Hepatocyte (in vitro differentiated cells): ENCODE data around the gene ZEB2.

Source experiments
- EZH2 ChIP-seq: fragments of 200-600 bp; sonication (generic); IDR thresholded peaks from 2 replicates; pipeline ENCODE4 v1.6.1; 2016; ENCODE audit warnings: antibody characterized with exemption, mild to moderate bottlenecking, borderline replicate concordance
- TF ChIP-seq, protein P1 (sequence below): fragments of 200-600 bp; sonication (generic); IDR thresholded peaks from 2 replicates; pipeline ENCODE4 v1.5.1; 2016; ENCODE audit warnings: antibody characterized with exemption, mild to moderate bottlenecking; ENCODE audit not compliant: poor library complexity

DNA sequence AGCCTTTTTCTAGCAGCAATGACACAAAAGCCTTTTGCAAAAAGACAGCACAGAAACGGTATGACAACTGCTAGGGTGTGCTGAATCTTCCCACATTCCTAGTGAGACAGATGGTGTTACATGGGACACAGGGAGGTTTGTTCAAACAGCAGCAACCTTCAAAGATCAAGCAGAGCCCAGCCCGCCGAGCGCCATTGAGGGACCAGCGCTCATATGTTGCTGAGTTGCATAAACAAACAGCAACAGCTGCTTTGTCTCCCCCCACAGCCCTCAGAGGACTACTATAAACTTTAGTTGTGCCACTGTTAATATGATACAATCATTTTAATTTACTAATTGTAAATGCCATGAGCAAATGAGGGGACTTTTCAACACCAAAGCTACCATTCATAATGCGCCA is 117.7 kb downstream of the ZEB2 start:
- TF ChIP-seq, protein P1, sequence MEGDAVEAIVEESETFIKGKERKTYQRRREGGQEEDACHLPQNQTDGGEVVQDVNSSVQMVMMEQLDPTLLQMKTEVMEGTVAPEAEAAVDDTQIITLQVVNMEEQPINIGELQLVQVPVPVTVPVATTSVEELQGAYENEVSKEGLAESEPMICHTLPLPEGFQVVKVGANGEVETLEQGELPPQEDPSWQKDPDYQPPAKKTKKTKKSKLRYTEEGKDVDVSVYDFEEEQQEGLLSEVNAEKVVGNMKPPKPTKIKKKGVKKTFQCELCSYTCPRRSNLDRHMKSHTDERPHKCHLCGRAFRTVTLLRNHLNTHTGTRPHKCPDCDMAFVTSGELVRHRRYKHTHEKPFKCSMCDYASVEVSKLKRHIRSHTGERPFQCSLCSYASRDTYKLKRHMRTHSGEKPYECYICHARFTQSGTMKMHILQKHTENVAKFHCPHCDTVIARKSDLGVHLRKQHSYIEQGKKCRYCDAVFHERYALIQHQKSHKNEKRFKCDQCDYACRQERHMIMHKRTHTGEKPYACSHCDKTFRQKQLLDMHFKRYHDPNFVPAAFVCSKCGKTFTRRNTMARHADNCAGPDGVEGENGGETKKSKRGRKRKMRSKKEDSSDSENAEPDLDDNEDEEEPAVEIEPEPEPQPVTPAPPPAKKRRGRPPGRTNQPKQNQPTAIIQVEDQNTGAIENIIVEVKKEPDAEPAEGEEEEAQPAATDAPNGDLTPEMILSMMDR = no peak
- TF ChIP-seq EZH2 = no peak
